Hepatocyte (in vitro differentiated cells): ENCODE data around the gene FHOD3.

Source experiments
- EZH2 ChIP-seq: fragments of 200-600 bp; sonication (generic); IDR thresholded peaks from 2 replicates; pipeline ENCODE4 v1.6.1; 2016; ENCODE audit warnings: antibody characterized with exemption, mild to moderate bottlenecking, borderline replicate concordance
- TF ChIP-seq, protein P1 (sequence below): fragments of 200-600 bp; sonication (generic); IDR thresholded peaks from 2 replicates; pipeline ENCODE4 v1.5.1; 2016; ENCODE audit warnings: antibody characterized with exemption, mild to moderate bottlenecking; ENCODE audit not compliant: poor library complexity

DNA sequence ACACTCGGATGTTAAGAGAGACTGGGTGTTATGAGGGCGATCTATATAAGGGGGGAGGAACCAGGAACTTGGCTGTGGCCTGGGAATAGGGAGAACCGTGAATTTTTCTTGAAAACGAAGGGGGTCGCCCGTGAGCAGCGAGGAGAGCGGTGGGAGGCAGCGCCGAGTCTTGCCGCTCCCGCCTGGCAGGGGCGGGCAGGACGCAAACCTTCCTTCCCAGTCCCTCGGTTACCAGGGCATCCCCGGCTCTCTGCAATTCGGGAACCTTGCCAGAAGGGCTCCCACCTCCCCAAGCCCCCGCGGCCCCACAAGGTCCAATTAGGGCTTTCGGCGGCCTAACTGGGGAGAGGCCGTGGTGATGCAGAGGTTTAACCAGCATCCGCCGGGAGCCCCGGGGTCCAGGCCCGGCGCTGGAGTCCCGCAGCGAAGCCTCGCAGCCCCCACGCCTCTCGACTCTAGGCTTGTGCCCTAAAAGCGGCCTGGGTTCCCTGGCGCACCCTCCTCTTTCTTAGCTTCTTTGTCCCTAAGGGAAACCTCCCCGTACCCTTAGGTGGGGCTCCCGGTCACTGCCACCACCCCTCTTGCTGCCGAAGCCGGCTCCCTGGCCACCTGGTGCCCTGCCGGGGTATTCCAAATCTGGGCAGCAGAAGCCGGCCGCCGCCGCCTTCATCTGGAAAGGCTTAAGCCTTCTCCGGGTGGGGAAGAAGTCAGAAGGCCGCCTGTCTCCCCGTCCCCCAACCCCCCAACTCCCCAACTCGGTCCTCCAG lies 680 bp upstream of the FHOD3 start:
- TF ChIP-seq, protein P1, sequence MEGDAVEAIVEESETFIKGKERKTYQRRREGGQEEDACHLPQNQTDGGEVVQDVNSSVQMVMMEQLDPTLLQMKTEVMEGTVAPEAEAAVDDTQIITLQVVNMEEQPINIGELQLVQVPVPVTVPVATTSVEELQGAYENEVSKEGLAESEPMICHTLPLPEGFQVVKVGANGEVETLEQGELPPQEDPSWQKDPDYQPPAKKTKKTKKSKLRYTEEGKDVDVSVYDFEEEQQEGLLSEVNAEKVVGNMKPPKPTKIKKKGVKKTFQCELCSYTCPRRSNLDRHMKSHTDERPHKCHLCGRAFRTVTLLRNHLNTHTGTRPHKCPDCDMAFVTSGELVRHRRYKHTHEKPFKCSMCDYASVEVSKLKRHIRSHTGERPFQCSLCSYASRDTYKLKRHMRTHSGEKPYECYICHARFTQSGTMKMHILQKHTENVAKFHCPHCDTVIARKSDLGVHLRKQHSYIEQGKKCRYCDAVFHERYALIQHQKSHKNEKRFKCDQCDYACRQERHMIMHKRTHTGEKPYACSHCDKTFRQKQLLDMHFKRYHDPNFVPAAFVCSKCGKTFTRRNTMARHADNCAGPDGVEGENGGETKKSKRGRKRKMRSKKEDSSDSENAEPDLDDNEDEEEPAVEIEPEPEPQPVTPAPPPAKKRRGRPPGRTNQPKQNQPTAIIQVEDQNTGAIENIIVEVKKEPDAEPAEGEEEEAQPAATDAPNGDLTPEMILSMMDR = peak; percentile 54
- no peak for TF ChIP-seq EZH2
